NCI-H2196 (cell line): Measurements from ENCODE around the gene ATXN7L3.

ENCODE experiments used
- DNase-seq: peaks from one replicate; lab custom pipeline; 2025; ENCODE audit not compliant: unreplicated experiment; lab: John Stamatoyannopoulos, UW

The ATXN7L3 gene

DNA sequence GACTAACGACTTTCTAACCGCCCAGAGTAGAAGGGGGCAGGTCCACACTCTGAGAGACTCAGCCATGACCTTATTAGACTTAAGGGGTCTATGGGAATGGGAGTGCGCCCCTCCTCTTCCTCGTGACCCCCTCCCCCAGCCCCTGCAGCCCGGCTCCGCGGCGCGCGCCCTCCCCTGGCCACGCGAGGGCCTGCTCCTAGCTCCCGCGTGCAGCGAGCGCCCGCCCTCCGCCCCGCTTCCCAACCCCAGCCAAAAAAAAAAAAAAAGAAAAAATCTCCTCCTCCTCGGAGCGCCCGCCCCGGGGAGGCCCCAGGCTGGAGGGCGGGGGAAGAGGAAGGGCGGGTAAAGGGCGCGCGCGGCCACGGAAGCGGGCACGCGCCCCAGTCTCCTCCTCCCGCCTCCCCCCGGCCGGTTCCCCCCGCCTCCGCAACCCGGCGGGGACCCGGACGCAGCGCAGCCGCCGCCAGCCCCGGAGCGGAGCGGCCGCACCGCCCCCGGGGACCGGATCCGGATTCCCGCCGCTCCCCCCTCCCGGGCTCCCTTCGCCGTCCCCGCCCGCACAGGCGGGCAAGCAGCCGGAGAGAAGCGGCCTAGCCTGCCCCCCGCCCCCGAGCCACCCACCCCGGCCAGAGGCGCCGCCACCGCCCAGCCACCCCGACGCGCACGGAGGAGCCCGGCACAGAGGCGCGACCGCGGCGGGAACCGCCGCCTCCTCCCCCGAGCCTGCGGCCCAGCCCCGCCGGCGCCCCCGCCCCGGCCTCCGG, 18.8 kb upstream of the ATXN7L3 start:
- DNase-seq: peak; percentile 91

DNA sequence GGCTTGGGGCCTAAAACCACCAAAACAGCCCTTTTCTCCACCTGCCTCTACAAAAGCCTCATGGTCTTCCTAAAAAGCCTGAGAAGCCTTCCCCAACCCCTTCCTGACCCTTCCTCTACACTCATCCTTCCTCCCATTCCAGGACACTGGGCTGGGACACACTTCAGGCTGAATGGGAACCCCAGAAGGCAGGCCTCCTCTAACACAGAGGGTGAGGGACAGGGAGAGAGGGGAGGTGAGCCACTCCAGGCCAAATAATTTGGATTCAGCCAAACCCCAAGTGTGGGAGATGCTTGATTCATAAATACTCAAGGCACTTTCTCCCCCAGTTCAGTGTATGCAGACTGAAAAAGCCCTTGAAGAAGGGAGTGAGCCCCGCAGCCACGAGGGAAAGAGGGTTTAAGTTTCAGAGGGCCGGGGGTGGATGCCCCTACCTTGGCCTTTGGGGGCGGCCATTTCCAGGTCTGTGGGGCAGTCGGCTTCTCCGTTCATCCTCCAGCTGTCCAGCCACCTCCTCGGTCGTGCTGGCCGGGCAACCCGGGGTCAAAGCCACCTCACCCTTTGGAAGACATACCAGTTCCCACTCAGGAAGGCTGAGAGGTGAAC, 18.2 kb upstream of the ATXN7L3 start:
- no peak for DNase-seq

DNA sequence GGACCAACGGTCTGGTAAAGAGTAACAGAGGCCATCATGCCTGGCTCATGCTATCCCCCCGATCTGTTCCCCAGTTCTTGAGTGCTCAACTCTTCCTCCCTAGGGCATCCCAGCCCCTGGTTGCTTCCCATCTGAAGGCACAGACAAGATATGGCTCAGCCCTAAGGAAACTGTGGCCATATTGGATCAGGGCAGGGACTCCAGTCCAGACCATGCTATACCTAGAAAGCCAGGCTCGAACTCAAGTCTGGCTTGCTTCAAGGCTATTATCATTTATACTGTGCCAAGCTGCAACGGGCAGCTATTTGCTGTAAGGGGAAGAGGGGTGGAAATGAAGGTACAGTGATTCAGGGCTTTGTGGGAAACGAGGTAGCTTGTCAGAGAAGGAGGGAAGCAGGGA, 17.0 kb upstream of the ATXN7L3 start:
- DNase-seq: no peak

DNA sequence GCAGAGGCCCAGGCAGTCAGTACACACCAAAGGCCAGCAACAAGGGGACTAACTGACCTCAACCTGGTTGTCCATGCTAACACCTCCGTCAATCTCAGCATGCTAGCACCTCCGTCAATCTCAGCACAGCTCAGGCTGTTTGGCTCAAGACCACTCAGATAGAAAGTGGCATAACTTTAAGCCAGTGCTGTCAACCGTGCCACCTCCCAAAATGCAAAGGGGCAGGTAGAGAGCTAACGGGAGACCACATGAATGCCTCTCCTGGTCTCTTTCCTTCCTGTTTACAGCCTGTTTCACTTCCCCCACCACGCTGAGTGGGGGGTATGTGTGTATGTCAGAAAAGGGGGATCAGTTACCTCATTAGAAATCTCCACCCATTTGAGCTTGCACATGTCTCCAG, 16.5 kb upstream of the ATXN7L3 start:
- DNase-seq: no peak

DNA sequence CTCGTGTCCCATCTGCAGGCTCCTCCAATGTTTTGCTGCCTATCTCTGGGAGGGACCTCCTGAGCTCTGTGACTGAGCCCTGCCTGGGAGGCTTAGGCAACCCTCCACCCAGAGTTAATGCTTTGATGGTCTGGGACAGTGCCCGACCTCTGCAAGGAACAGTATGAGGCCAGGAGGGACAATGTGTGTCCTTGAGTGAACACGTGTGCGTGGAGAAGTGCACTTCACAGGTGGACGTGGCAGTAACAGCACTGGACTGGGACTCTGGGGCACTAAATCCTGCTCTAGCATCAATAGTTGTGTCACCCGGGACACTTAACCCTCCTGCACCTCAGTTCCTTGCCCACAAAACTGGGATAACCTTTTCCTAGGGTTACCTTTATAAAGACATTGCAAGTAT, 15.2 kb upstream of the ATXN7L3 start:
- DNase-seq: no peak

DNA sequence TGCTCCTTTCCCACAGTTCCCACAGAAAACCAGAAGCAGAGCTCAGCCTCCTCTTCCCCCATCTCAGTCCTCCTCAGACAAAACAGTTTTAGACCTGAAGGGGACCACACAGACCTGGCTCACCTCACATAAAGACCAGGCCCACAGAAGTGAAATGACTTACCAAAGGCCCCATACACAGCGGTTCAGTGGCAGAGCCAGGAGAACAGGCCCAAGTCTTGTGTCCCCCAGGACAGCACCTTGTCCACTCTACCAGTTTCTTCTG, 14.5 kb upstream of the ATXN7L3 start:
- DNase-seq: no peak

DNA sequence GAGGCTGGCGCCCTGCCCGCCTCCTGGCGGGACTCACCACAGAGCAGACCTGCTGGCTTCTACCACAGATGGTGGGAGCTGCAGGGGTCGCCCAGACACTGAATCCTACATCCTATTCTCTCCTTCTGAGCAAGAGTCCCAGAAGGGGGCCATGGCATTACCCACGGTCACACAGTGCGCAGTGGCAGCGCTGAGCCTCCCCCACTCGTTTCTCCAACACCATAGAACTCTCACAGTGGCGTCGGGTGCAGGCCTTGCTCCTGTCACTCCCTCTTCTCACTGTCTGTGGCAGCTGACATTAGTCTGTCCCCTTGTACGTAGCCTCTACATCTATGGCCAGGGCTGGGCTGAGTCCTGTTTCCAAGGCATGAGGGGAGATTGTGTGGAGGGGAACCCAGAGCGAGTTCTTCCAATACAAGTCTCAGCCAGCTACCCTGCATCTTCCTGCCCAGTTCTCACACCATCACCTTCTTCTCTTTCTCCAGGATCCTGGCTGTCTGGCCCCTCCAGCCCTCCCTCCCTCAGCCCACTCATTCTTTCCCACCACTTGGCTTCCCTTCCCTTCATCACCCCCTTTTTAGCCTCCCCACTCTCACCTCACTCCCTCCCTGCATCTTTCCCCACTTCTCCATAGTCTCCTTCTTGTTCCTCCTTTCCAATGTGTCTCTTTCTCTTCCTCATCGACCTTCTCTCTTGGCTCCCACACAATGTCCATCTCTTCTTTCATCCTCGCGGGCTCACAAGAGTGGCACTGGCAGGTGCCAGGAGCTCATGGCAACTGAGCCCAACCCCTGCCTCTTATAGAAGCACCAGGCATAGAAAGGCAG, 13.9 kb upstream of the ATXN7L3 start:
- no peak for DNase-seq

DNA sequence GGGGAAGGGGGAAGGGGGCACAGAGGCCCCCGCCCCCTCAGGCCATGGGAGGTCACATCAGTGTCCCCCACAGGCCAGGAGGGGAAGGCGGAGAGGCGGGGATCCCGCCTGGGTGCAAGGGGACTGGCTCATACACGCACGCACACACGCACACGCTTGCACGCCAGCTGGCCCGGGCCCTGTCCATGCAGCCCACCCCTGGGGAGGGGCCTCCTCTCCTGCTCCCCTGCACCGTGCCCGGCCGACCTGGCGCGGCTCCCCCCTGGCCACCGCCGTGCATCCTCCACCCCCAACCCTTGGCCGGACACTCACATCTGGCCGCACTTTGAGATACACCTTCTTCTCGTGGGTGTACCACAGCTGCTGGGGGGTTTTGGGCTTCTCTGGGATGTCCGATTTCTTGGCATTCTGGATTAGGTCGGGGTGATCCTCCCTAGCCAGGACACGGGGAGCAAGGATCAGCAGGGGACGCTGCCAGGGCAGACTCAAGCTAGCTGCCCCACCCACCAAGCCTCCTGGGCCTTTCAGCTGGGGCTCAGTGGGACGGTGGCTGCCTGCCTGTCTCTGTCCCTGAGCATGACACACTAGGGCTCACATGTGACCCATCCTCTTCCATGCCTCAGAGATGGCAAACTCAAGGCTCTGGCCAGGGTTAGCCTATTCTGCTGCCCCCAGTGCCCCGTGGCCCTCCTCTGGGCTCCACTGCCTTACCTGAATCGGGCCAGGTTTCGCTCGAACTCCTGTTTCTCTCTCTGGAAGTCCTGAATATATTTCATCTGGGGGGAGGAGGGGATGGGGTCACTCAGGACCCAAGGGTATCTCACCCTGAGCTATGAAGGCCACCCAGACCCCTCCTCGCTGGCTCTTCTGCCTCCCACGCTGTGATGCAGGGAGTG, 13.1 kb upstream of the ATXN7L3 start:
- no peak for DNase-seq

DNA sequence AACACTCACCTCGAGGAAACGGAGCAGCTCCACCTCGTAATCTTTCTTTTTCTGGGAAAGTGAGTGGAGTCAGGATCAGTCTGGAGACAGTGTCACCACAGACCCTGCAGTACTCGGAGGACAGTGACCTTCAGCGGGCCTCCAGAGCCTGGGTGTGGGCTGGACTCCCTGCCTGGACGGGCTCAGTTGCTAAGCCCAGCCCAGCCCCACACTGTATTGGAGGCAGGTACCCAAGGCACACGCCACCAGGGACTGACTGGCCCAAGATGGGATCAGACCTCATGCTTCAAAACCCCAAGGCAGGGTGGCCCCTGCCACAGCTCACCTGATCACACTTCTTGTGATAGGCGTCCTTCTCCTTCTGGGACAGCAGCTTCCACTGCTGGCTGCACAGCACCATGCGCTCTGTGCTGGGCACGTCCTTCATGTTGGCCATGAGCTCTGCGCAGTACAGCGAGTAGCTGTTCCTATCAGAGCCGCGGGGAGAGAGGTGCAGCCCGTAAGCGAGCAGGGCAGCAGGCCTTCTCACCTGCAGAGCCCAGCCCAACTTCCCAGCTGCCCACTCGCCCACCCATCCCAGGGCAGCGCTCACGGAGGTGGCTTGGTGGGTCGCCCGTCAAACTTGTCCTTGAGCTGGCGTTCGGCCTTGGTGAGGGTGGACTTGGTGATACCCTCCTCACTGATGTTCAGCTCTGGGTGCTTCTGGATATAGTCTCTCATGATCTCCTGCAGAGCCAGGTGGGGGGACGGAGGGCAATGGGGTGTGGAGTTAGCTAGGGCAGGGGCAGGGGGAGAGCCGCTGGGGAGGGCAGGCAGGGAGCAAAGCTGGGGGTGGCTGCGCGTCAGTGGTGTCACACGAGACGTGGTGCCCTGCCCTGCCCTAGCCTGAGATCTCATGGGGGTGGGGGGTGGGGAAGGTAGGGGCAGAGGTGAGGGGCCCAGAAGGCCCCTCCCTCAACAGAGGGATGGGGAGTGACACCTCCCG, 11.9 kb upstream of the ATXN7L3 start:
- no peak for DNase-seq

DNA sequence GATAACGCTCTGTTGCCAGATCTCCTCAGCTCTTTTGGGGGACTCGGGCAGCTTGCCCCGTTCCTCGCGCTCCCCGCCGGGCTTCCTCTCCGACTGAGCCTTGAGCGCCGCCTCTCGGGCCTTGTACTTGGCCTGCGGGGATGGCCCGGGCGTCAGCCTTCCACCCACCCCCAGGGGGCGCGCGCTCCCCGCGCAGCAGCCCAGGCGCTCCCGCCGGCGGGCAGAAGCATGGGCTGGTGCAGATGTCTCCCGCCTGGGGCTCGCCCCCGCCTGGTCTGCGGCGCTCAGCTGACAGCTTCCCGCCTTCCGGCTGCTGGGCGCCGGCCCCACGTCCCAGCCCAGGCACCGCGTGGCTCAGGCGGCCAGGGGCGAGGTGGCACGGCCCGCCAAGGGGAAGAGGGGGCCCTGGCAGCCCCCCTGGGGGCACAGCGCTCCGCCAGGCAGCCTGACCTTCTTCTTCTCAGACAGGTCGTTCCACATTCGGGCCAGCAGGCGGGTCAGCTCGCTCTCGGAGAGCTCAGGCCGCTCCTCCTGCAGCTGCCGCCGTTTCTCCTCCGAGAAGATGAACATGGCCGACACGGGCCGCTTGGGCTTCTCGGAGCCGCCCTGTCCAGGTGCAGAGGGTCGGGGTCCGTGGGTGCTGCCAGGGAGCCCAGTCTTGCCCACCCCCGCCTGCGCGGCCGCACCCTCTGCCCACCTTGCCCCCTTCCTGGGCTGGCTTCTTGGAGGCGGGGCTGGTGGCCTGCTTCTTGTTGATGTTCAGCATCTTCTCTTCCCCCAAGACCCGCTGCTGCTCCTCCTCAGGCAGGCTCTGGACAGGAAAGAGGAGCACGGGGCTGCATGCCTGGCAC, 10.9 kb upstream of the ATXN7L3 start:
- DNase-seq: no peak

DNA sequence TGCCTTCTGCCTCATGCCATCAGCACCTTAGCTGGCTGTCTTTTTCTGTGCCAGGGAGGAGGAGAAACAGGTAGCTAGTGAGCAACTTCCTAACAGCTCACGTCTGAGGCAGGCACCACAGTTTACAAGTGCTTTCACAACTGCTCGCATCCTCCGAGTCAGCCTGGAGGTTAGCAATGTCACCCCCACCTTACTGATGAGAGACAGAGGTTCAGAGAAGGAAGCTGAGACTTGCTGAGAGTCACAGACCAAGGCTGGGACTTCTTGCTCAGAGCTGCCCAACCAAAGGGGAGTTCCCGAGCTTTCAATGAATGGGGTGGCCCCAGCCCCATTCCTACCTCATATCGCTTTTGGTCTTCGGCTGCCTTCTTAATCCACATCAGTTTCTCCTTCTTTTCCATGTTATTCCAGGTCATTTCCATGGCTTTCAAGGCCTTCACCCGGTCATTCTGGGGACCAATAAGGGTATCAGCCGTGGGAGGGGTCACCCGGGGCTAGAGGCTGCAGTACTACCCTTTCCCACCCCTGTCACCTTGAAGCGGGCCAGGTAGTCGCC, 10.2 kb upstream of the ATXN7L3 start:
- DNase-seq: no peak

DNA sequence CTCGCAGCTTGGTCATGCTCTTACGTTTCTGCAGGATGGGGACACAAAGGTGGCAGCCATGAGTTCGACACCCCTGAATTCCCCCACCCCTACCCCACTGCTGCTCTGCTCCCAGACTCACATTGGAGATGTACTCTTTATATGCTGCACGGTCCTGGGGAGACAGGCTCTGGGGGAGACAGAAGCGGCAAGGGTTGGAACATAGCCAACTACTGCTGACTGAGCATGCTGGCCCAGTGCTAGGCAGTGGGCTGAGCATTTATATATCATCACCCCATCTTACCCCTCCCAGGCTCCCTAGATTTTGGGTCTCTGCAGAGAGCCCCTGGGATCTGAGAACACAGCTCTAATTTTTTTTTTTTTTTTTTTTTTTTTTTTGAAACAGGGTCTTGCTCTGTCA, 8.1 kb upstream of the ATXN7L3 start:
- DNase-seq: no peak

DNA sequence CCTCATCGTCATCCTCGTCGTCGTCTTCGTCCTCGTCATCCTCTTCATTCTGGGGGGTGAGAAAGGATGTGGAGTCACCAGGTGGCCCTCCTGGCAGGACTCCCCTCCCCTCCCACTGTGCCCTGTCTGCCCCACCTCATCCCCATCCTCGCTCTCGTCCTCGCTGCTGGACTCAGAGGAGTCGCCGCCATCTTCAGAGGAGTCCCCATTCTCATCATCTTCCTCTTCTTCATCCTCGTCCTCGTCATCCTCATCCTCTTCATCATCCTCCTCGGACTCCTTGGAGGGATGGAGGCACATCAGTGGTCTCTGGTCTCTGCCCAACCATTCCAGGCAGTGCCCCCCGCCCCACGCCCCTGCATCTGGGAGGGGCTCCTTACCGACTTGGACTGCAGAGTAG, 7.6 kb upstream of the ATXN7L3 start:
- no peak for DNase-seq

DNA sequence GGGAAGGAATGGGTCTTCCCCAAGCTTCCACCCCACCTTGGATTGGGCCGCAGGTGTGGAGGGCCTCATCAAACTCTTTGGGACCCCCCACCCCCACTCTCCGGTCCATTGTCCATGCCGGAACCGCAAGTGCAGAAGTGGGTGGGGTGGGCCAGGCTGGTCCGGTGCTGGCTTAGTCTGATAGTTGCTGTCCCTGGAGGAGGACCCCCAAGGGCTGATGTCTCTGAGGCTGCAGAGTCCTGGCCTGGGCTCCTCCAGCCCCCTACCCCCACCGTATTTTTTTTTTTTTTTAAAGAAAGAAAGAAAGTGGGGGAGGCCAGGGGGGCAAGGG, 7.1 kb upstream of the ATXN7L3 start:
- DNase-seq: no peak

DNA sequence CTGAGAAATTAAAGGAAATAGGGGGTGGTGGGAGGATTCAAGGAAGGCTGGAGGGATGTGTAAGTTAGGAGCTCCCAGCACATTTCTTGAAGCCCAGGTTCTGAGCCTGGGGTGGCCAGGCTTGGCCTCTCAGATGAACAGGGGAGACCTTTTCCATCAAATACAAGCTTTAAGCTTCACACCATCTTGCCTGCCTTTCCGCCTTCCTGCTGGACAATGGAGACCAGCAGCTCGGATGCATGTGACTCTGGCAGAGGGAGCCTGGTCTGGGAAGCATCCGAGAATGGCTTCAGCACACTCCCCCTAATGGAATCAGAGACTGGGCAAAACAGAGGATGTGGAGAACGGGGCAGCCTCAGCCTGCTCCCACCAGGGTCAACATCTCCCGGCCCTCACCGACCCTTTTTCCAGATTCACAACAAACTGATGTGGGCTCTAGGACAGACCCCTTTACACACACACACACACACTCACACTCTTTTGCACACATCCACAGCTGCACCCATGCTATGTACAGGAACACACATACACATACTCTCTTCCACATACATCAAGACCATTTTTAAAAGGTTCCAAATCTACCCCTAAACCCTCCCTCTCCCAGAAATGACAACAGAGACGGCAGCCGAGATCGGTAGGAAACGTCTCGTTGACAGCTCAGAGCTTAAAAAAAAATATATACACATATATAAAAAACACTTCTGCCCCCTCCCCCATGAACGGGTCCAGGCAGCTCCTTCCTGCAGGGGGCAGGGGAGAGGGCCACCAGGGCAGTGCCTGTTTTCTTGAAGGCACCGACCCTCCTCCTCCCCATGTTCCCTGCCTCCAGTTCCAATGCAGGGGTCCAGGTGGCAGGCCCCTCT, 6.5 kb upstream of the ATXN7L3 start:
- no peak for DNase-seq

DNA sequence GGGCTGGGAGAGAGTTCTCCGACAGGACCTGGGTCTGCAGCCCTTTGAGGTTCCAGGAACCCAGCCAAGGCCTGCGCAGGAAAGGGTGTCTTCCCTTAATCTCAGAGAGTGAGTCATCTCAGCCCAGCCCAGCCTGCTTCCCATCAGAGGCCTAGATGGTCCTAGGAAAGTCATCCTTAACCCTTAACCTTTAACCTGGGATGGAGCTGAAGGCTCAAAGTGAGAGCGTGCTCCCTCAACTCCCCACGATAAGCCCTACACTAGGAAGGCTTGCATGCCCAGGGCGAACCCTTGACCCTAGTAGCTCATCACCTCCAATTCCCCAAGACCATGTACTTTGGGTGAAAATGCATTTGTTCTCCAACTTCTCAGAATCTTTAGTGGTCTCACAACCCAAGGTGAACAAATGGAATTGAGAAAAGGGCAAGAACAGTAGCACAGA, 4.8 kb upstream of the ATXN7L3 start:
- no peak for DNase-seq

DNA sequence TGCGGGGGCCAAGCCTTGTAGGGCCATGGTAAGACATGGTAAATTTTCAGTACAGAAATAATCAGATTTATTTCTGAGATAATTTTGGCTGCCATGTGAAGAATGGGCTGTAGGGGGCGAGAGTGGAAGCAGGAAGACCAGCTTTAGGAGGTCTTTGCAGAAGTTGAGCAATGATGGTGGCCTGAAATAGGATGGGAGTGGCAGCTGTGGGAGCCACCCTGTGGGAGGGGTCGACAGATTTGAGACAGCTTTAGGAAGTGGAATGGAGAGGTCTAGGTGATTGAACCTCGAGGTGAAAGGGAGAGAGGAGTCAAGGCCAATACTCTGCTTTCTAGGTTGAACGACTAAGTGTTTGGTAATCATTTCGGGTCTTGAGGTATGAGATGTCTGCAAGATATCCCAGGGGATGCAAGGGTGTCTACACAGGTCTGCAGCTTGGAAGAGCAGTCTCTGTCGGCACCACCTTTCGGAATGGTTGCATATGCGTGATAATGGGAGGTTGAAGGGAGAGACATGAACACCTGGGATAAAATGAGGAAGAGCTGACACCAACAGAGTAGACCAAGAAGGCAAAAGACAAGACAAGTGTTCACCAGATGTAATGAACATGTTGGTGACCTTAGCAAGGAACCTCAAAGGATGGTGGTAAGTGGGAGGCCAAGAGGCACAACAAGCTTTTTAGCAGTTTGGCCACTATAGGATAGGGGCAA, 4.2 kb upstream of the ATXN7L3 start:
- peak; percentile 60 for DNase-seq
